ENCODE results near the gene MIAT. TPM values are rescaled to one million over a fixed set of nuclear protein-coding genes. Genes with fewer than 3 reads are reported as not detected.
A peak's percentile ranks its signal among the peaks of the same experiment; 100 is the strongest.

MIAT gene
- total and polyA plus RNA-seq, 2 donors (not counting 3 experiments of a cell fraction or from before 2014, with no cell fraction given): 0.03 to 0.80 TPM

DNA sequence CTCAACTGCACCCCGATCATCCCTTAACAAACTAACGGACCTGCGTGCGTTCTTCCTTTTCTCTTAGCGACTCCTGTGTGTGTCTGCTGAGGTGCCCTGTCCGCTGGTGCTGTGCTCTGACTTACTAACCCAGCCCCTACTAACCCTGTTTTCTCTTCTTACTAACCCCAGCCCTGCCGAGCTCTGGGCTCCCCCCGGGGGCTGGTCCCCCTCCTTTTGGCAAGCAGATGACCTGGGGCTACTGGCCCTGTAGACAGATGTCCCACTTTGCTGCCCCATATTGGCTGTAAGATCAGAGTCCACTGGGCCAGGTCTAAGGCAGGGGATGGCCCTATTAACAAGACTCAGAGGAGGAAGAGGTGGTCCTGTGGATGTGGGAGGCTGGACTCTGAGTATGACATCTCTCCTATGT is 14.7 kb downstream of the MIAT start:
- peak overlapping the region; percentile 93 for H3K27ac ChIP-seq (ENCODE audit: insufficient read depth, low read depth, low read length)
- no peaks in the 10 kb centered on the region for H3K36me3 ChIP-seq (ENCODE audit: control insufficient read depth in 2 of 2, extremely low read depth in 1 of 2, insufficient read depth in 2 of 2, low read length in 2 of 2)
- dilution Hi-C loops (cut with MboI; ENCODE audit: extremely low pct_ligation_motif_present, low sequenced_read_pairs) (no loop called here), intact Hi-C loops (cut with micrococcal nuclease) (loop anchor here (5.0 to 10.0 kb wide), 3 partner anchors 60 to 753 kb away; no protein-coding TSS in a partner anchor)
- peaks cover 21% of the 10 kb centered on the region for H3K4me1 ChIP-seq (ENCODE audit: control insufficient read depth, extremely low read depth, insufficient read depth, low read length)
- peak overlapping the region; percentile 88 for H3K9ac ChIP-seq (replicated peaks; ENCODE audit: extremely low read depth, insufficient read depth, low read length)
- CTCF ChIA-PET: interaction anchor here (0.7 to 1.4 kb wide), 2 partner anchors 84 to 169 kb away, joined by 4 to 7 read pairs; no protein-coding TSS in a partner anchor
- POLR2A ChIA-PET: no interaction called here
- no peaks in the 10 kb centered on the region for H3K27me3 ChIP-seq (ENCODE audit: control insufficient read depth in 2 of 2, insufficient read depth in 2 of 2, low read length in 2 of 2)
- no TSS peak for BruUV-seq (replicated peaks)
- peak overlapping the region; percentile 85 for H3K4me2 ChIP-seq (ENCODE audit: insufficient read depth, low read length)
- H4K20me1 ChIP-seq (replicated peaks; ENCODE audit: control insufficient read depth, extremely low read depth, insufficient read depth, low read length): no peaks in the 10 kb centered on the region
- TF ChIP-seq MYC (IDR thresholded peaks at IDR 0.05; ENCODE audit: low read depth, low read length): no peak
- no peak for TF ChIP-seq MAX (IDR thresholded peaks at IDR 0.05; ENCODE audit: insufficient read depth, insufficient read length)
- TF ChIP-seq POLR2AphosphoS5 (IDR thresholded peaks at IDR 0.05; ENCODE audit: insufficient read depth, low read depth, low read length): no peak
- no peak for TF ChIP-seq GATA2 (IDR thresholded peaks at IDR 0.05; ENCODE audit: insufficient read depth, insufficient read length, low read depth, low read length)
- no peak for TF ChIP-seq FOS (IDR thresholded peaks at IDR 0.05; ENCODE audit: borderline replicate concordance, insufficient read depth, low read length)
- no peak for TF ChIP-seq JUN (IDR thresholded peaks at IDR 0.05; ENCODE audit: borderline replicate concordance, insufficient read depth, insufficient read length, low read depth)
- TF ChIP-seq, protein P1, sequence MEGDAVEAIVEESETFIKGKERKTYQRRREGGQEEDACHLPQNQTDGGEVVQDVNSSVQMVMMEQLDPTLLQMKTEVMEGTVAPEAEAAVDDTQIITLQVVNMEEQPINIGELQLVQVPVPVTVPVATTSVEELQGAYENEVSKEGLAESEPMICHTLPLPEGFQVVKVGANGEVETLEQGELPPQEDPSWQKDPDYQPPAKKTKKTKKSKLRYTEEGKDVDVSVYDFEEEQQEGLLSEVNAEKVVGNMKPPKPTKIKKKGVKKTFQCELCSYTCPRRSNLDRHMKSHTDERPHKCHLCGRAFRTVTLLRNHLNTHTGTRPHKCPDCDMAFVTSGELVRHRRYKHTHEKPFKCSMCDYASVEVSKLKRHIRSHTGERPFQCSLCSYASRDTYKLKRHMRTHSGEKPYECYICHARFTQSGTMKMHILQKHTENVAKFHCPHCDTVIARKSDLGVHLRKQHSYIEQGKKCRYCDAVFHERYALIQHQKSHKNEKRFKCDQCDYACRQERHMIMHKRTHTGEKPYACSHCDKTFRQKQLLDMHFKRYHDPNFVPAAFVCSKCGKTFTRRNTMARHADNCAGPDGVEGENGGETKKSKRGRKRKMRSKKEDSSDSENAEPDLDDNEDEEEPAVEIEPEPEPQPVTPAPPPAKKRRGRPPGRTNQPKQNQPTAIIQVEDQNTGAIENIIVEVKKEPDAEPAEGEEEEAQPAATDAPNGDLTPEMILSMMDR (IDR thresholded peaks at IDR 0.05; ENCODE audit: extremely low read depth in 1 of 2, insufficient read depth in 1 of 2, low read depth in 1 of 2, low read length in 2 of 2): no peak
- no peak for TF ChIP-seq EZH2 (IDR thresholded peaks at IDR 0.05; ENCODE audit: borderline replicate concordance, low read depth, low read length, severe bottlenecking)
- TF ChIP-seq POLR2A (IDR thresholded peaks at IDR 0.05; ENCODE audit: low read depth, low read length): no peak
- H3K79me2 ChIP-seq (ENCODE audit: control insufficient read depth, insufficient read depth, low read length): peaks cover 17% of the 10 kb centered on the region
- H3K9me3 ChIP-seq (replicated peaks; ENCODE audit: control insufficient read depth, insufficient read depth, low read length): no peaks in the 10 kb centered on the region
- peak overlapping the region; percentile 87 for H2AFZ ChIP-seq (ENCODE audit: low read depth, low read length)
- DNase-seq (ENCODE audit: low read depth, low spot score) (no peak), FAIRE-seq (no peak)
- no peaks in the 10 kb centered on the region for H3K9me1 ChIP-seq (replicated peaks; ENCODE audit: control insufficient read depth, extremely low read depth, insufficient read depth, low read length)
- H3K4me3 ChIP-seq (replicated peaks in 1 of 3; ENCODE audit: insufficient read depth in 1 of 3, low read depth in 1 of 3, low read length in 3 of 3): no peak overlapping the region
